GM12864 (cell line): Measurements from ENCODE around the gene ALDOC.

ENCODE experiments used
- DNase-seq: peaks from one replicate; pipeline ENCODE4 v3.0.0-alpha.2; 2011; ENCODE audit warnings: low read depth
- H3K4me3 ChIP-seq: 2 replicates; pipeline ENCODE4 v1.5.1; 2011; ENCODE audit warnings: mild to moderate bottlenecking, low read depth, low read length, control low read depth
- CTCF ChIP-seq: IDR thresholded peaks from 2 replicates; pipeline ENCODE4 v1.5.1; 2011; ENCODE audit warnings: low read depth, mild to moderate bottlenecking, moderate library complexity, low read length, control low read depth, inconsistent platforms; ENCODE audit errors: missing control alignments

Gene ALDOC

GRCh38 chr17:28576758-28577465 is at the start of gene ALDOC:
Gene ALDOC (minus strand): TSS chr17:28576895. CDS start chr17:28575532, 1,363 bp downstream.
- peak within 1 kb of the TSS; percentile 53 for H3K4me3 ChIP-seq
- peak; percentile 91 for DNase-seq
- TF ChIP-seq CTCF = no peak

- no peak for DNase-seq
- TF ChIP-seq CTCF = no peak
These were observed 47.5 kb upstream of the ALDOC start for GRCh38 chr17:28624148-28624547.

GRCh38 chr17:28623696-28624095 is 47.0 kb upstream of the ALDOC start:
- no peak for DNase-seq
- H3K4me3 ChIP-seq = no peak overlapping the region
- no peak for TF ChIP-seq CTCF

More at GRCh38 chr17:28624148-28624547, 47.5 kb upstream of the ALDOC start:
- no peak overlapping the region for H3K4me3 ChIP-seq

- no peak for DNase-seq
- TF ChIP-seq CTCF = no peak
- H3K4me3 ChIP-seq = no peak overlapping the region
These were observed 45.5 kb upstream of the ALDOC start for GRCh38 chr17:28622186-28622585.

- no peak for DNase-seq
- H3K4me3 ChIP-seq = no peak overlapping the region
- no peak for TF ChIP-seq CTCF
These were observed 43.3 kb upstream of the ALDOC start for GRCh38 chr17:28620010-28620409.

GRCh38 chr17:28618464-28618863 is 41.8 kb upstream of the ALDOC start:
- TF ChIP-seq CTCF = no peak
- H3K4me3 ChIP-seq = no peak overlapping the region
- no peak for DNase-seq

GRCh38 chr17:28616281-28616680 is 39.6 kb upstream of the ALDOC start:
- no peak for DNase-seq
- H3K4me3 ChIP-seq = no peak overlapping the region
- TF ChIP-seq CTCF = no peak
